AG04450 (cell line): ENCODE results near the gene NPC2. TPM values are rescaled to one million over a fixed set of nuclear protein-coding genes. Genes with fewer than 3 reads are reported as not detected.
A peak's percentile ranks its signal among the peaks of the same experiment; 100 is the strongest.

ENCODE experiments used
- CTCF ChIA-PET: fragments of 300-600, 350-600 bp; formaldehyde crosslinking; extraction: SDS; loops from one replicate; lab custom pipeline; 2022; ENCODE audit warnings: antibody characterized with exemption, inconsistent platforms; lab: Charles Lee
- POLR2A ChIA-PET: fragments of 350-600 bp; formaldehyde crosslinking; extraction: SDS; loops from one replicate; lab custom pipeline; 2021; ENCODE audit warnings: antibody characterized with exemption, inconsistent platforms; lab: Yijun Ruan, JAX
- DNase-seq: peaks from one replicate; pipeline ENCODE4 v3.0.0-alpha.2; 2011; ENCODE audit warnings: low read depth, low spot score
- H3K27ac ChIP-seq: one replicate; pipeline ENCODE4 v1.5.1; 2012; ENCODE audit warnings: low read depth, low read length, control low read depth
- H3K27me3 ChIP-seq: one replicate; pipeline ENCODE4 v1.6.0; 2012; ENCODE audit warnings: low read length; ENCODE audit not compliant: control insufficient read depth, insufficient read depth
- H3K4me3 ChIP-seq: 2 replicates; pipeline ENCODE4 v1.5.1; 2011; ENCODE audit warnings: mild to moderate bottlenecking, low read depth, low read length, control low read depth
- H3K9me3 ChIP-seq: 2 replicates; pipeline ENCODE4 v1.5.1; 2012; ENCODE audit warnings: low read length; ENCODE audit not compliant: control insufficient read depth, insufficient read depth
- polyA plus RNA-seq: library from polyadenylated mRNA; depleted of rRNA; stranded (reverse); fragments of >200 nt; gene quantifications from 2 replicates; pipeline ENCODE4 v1.2.3, GENCODE V29; 2011
- TF ChIP-seq, protein P1 (sequence below): IDR thresholded peaks from 2 replicates; pipeline ENCODE4 v1.5.1; 2011; ENCODE audit warnings: low read depth, low read length, control low read depth, inconsistent platforms

The NPC2 gene
- polyA plus RNA-seq, 1 experiment = 197 TPM

DNA sequence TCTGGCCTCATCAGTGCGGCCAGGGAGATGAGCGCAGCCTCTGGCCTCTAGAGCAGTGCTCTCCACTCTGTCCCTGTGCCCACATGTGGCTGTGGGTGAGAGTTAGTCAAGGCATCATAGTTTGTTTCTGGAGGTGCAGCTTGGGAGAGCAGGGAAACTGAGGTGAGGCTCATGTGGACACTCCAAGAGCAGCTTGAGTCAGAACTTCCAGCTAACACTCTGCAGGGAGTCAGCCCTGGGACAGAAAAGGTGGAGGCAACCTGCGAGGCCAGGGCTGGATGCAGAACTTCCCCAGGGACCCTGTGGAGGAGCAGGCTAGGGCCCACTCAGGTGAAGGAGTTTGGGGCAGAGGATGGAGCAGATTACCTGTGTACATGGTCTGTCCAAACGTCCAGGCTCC, 11.3 kb upstream of the NPC2 start:
- Histone ChIP-seq H3K4me3 (no peak overlapping the region), H3K27me3 (no peaks in the 10 kb centered on the region), H3K9me3 (no peaks in the 10 kb centered on the region; the same call in 1 of the 2 replicates), H3K27ac (no peak overlapping the region)
- no peak for DNase-seq
- ChIA-PET CTCF (no interaction called here), POLR2A (no interaction called here)
- TF ChIP-seq, protein P1, sequence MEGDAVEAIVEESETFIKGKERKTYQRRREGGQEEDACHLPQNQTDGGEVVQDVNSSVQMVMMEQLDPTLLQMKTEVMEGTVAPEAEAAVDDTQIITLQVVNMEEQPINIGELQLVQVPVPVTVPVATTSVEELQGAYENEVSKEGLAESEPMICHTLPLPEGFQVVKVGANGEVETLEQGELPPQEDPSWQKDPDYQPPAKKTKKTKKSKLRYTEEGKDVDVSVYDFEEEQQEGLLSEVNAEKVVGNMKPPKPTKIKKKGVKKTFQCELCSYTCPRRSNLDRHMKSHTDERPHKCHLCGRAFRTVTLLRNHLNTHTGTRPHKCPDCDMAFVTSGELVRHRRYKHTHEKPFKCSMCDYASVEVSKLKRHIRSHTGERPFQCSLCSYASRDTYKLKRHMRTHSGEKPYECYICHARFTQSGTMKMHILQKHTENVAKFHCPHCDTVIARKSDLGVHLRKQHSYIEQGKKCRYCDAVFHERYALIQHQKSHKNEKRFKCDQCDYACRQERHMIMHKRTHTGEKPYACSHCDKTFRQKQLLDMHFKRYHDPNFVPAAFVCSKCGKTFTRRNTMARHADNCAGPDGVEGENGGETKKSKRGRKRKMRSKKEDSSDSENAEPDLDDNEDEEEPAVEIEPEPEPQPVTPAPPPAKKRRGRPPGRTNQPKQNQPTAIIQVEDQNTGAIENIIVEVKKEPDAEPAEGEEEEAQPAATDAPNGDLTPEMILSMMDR = no peak

DNA sequence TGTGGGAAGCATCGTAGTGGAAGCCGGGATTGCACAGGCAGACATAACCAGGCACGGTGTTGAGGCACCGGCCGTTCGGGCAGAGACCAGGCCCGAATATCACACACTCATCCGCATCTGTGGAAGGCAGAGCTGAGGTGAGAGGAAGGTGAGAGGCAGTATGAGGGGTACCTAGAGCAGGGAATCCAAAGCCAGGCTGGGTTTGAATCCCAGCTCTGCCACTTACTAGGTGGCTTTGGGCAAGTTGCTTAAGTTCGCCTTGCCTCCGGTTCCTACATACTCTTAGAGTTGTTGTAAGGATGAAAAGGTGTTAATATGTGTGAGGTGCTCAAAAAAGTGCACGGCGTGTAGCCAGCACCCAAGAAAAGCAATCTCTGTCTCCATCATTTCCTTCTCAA, 10.8 kb upstream of the NPC2 start:
- ChIA-PET CTCF (no interaction called here), POLR2A (no interaction called here)
- TF ChIP-seq, protein P1 = no peak
- Histone ChIP-seq H3K9me3 (no peaks in the 10 kb centered on the region; the same call in 1 of the 2 replicates), H3K27me3 (no peaks in the 10 kb centered on the region), H3K27ac (no peak overlapping the region), H3K4me3 (no peak overlapping the region)
- DNase-seq = no peak

DNA sequence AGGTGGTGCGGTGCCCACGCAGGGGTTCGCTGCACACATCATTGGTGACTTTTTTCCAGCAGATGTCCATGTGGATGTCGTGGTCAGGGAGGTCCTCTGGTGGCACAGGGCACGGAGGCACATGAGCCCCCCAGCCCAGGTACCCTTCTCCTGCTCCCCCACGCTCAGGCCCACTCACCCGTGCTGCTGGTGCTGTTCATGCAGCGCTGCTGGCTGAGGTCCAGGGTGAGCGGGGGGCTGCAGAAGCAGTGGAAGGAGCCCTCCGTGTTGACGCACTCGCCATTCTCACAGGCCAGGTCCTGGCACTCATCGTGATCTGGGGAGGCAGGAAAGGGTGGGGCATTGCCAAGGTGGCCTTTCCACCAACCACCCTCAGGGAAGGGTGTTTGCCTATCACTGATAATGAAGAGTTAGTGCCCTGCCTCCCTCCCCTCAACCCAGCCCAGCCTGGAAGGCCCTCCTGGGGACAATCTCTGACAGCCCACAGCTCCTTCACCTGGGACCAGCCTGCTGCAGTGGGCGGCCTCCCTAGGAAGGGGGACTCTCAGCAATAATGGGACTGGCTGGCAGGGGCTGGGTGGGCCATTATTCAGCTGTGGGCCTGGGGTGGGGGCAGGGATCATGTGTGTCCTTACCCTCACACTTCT, 10.3 kb upstream of the NPC2 start:
- ChIA-PET POLR2A (no interaction called here), CTCF (interaction anchor here (1.4 to 2.0 kb wide), 2 partner anchors 8 to 11 kb away, joined by 6 to 13 read pairs; no protein-coding TSS in a partner anchor)
- TF ChIP-seq, protein P1 = no peak
- Histone ChIP-seq H3K27ac (peak overlapping the region; percentile 21), H3K27me3 (no peaks in the 10 kb centered on the region), H3K9me3 (no peaks in the 10 kb centered on the region; the same call in 1 of the 2 replicates), H3K4me3 (no peak overlapping the region)
- DNase-seq = no peak

DNA sequence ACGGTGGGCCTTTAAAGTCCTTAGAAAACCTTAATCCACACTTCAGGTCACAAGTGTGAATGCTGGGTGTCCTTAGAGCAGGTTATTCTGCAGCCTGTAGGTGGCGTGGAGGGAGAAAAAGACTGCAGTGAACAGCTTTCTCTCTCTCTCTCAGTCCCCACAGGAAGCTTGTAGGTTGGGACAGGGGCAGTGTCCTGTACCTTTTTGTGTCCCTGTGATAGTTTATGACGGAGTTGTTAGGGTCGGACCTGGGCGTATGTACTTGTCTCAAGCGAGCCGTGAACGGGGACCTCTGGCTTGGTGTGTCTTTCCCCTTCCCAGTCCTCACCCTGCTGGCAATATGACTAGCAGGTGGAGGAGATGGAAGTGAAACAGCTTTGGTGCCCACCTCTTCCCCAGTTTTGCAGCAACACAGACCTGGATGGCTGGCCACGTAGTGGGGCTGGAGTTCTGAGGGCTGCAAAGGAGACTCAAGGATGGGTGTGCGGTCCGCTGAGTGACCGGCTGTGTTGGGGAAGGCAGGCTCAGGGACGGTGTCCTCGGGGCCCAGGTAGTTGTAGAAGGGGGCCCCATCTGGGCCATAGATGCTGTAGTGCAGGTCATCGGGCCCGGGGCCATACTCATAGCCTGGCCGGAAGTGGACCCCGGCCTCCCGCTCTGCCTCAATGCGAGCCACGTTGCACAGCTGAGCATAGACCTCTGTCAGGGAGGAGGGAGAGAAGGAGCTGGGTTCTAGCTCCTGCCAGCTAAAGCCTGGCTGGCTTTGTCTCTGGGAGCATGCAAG, 9.3 kb upstream of the NPC2 start:
- POLR2A ChIA-PET = interaction anchor here (0.6 kb wide), 1 partner anchor 51 kb away, joined by 5 read pairs; no protein-coding TSS in a partner anchor
- Histone ChIP-seq H3K9me3 (no peaks in the 10 kb centered on the region), H3K27me3 (no peaks in the 10 kb centered on the region), H3K4me3 (no peak overlapping the region), H3K27ac (no peak overlapping the region)
- TF ChIP-seq, protein P1 = peak; percentile 59
- no peak for DNase-seq
- CTCF ChIA-PET = interaction anchor here (0.6 to 2.0 kb wide), 9 partner anchors 9 to 276 kb away, joined by 3 to 13 read pairs (median 4); partner anchors contain the start of genes ISCA2 and NPC2
